ENCODE data around the gene SEMA6B.

- TF ChIP-seq, protein P1, sequence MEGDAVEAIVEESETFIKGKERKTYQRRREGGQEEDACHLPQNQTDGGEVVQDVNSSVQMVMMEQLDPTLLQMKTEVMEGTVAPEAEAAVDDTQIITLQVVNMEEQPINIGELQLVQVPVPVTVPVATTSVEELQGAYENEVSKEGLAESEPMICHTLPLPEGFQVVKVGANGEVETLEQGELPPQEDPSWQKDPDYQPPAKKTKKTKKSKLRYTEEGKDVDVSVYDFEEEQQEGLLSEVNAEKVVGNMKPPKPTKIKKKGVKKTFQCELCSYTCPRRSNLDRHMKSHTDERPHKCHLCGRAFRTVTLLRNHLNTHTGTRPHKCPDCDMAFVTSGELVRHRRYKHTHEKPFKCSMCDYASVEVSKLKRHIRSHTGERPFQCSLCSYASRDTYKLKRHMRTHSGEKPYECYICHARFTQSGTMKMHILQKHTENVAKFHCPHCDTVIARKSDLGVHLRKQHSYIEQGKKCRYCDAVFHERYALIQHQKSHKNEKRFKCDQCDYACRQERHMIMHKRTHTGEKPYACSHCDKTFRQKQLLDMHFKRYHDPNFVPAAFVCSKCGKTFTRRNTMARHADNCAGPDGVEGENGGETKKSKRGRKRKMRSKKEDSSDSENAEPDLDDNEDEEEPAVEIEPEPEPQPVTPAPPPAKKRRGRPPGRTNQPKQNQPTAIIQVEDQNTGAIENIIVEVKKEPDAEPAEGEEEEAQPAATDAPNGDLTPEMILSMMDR (IDR thresholded peaks at IDR 0.05) = peak in 2 of 3 donors; percentile 31 to 38
- TF ChIP-seq POLR2A (IDR thresholded peaks at IDR 0.05) = no peak
These were observed 34.5 kb downstream of the SEMA6B start for GRCh38 chr19:4524808-4525562.

Data from breast epithelium (tissue), 3 donors.